ENCODE results near the gene PARD6A. TPM values are rescaled to one million over a fixed set of nuclear protein-coding genes. Genes with fewer than 3 reads are reported as not detected.

PARD6A gene
- total RNA-seq, 1 experiment from 2014 or later: 5.6 TPM

GRCh38 chr16:67664871-67665270, 4.1 kb downstream of the PARD6A start:
- RAD21 ChIA-PET (ENCODE audit: low non-redundant PET in 1 of 2, low total read pairs in 2 of 2, uncharacterized antibody in 2 of 2, unreplicated experiment in 2 of 2): no interaction called here
- H3K9me3 ChIP-seq (ENCODE audit: control insufficient read depth in 1 of 2, insufficient read depth in 1 of 2, low read depth in 1 of 2, low read length in 2 of 2): no peaks in the 10 kb centered on the region
- no peak overlapping the region for H3K4me3 ChIP-seq (replicated peaks in 1 of 2; ENCODE audit: low read depth in 1 of 2, low read length in 2 of 2)
- no peak overlapping the region for H3K4me2 ChIP-seq (ENCODE audit: low read length)
- no peak for TF ChIP-seq SRF (IDR thresholded peaks at IDR 0.05; ENCODE audit: low read depth)
- TF ChIP-seq JUND (IDR thresholded peaks at IDR 0.05): no peak
- TF ChIP-seq, protein P1, sequence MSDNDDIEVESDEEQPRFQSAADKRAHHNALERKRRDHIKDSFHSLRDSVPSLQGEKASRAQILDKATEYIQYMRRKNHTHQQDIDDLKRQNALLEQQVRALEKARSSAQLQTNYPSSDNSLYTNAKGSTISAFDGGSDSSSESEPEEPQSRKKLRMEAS (IDR thresholded peaks at IDR 0.05): no peak
- TF ChIP-seq ELF1 (IDR thresholded peaks at IDR 0.05; ENCODE audit: borderline replicate concordance, low read depth): no peak
- no peak for TF ChIP-seq EZH2phosphoT487 (IDR thresholded peaks at IDR 0.05; ENCODE audit: borderline replicate concordance)
- peaks cover 5% of the 10 kb centered on the region; the same call in 1 of the 2 replicates for H3K79me2 ChIP-seq (ENCODE audit: insufficient read depth, low read length)
- no peak for ATAC-seq
- CTCF ChIA-PET: no interaction called here
- no peaks in the 10 kb centered on the region for H3K9me2 ChIP-seq (ENCODE audit: insufficient read depth)
- H2AFZ ChIP-seq (ENCODE audit: low read depth, low read length, poor library complexity, severe bottlenecking): no peak overlapping the region
- H3K9ac ChIP-seq (ENCODE audit: low read length): no peak overlapping the region
- intact Hi-C loops (cut with micrococcal nuclease): loop anchor here (10.0 kb wide), 1 partner anchor 710 kb away; no protein-coding TSS in a partner anchor
- no peak overlapping the region for H3K27ac ChIP-seq (ENCODE audit: low read depth, low read length)
- DNase-seq (ENCODE audit: low read depth, low spot score): no peak
- no peaks in the 10 kb centered on the region for H3K27me3 ChIP-seq (ENCODE audit: insufficient read depth, low read length)
- no peaks in the 10 kb centered on the region for H3K36me3 ChIP-seq (ENCODE audit: control insufficient read depth in 1 of 2, insufficient read depth in 2 of 2, low read length in 2 of 2)
- BruUV-seq (replicated peaks): no TSS peak
- POLR2A ChIA-PET: no interaction called here
- no peaks in the 10 kb centered on the region for H4K20me1 ChIP-seq (ENCODE audit: insufficient read depth)
- H3K4me1 ChIP-seq (ENCODE audit: control insufficient read depth in 1 of 2, insufficient read depth in 2 of 2, low read length in 2 of 2): peaks cover 9 to 48% of the 10 kb centered on the region in 2 experiments; a peak in 3 of 4 replicates

- RAD21 ChIA-PET (ENCODE audit: low non-redundant PET in 1 of 2, low total read pairs in 2 of 2, uncharacterized antibody in 2 of 2, unreplicated experiment in 2 of 2): no interaction called here
- ATAC-seq: no peak
- CTCF ChIA-PET: interaction anchor here (1.3 kb wide), 1 partner anchor 119 kb away, joined by 7 read pairs; no protein-coding TSS in a partner anchor
- TF ChIP-seq ELF1 (IDR thresholded peaks at IDR 0.05; ENCODE audit: borderline replicate concordance, low read depth) (no peak), SIN3A (IDR thresholded peaks at IDR 0.05; ENCODE audit: low read depth) (no peak), SRF (IDR thresholded peaks at IDR 0.05; ENCODE audit: low read depth) (no peak), EZH2phosphoT487 (IDR thresholded peaks at IDR 0.05; ENCODE audit: borderline replicate concordance) (no peak), EGR1 (IDR thresholded peaks at IDR 0.05; ENCODE audit: low read depth) (no peak), FOSL1 (IDR thresholded peaks at IDR 0.05; ENCODE audit: low read depth) (no peak), REST (IDR thresholded peaks at IDR 0.05; ENCODE audit: low read depth) (no peak), TCF7L2 (IDR thresholded peaks at IDR 0.05; ENCODE audit: borderline replicate concordance, extremely low read depth, insufficient read depth, insufficient read length) (no peak), POLR2AphosphoS5 (IDR thresholded peaks at IDR 0.05; ENCODE audit: low read depth, low read length) (no peak)
- TF ChIP-seq, protein P2, sequence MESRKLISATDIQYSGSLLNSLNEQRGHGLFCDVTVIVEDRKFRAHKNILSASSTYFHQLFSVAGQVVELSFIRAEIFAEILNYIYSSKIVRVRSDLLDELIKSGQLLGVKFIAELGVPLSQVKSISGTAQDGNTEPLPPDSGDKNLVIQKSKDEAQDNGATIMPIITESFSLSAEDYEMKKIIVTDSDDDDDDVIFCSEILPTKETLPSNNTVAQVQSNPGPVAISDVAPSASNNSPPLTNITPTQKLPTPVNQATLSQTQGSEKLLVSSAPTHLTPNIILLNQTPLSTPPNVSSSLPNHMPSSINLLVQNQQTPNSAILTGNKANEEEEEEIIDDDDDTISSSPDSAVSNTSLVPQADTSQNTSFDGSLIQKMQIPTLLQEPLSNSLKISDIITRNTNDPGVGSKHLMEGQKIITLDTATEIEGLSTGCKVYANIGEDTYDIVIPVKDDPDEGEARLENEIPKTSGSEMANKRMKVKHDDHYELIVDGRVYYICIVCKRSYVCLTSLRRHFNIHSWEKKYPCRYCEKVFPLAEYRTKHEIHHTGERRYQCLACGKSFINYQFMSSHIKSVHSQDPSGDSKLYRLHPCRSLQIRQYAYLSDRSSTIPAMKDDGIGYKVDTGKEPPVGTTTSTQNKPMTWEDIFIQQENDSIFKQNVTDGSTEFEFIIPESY (IDR thresholded peaks at IDR 0.05; ENCODE audit: extremely low read depth, insufficient replicate concordance, low read length): no peak
These were observed 4.8 kb downstream of the PARD6A start for GRCh38 chr16:67665598-67665997.

More at GRCh38 chr16:67665598-67665997, 4.8 kb downstream of the PARD6A start:
- Histone ChIP-seq H2AFZ (ENCODE audit: low read depth, low read length, poor library complexity, severe bottlenecking) (no peak overlapping the region), H3K36me3 (ENCODE audit: control insufficient read depth in 1 of 2, insufficient read depth in 2 of 2, low read length in 2 of 2) (no peaks in the 10 kb centered on the region), H3K27ac (ENCODE audit: low read depth, low read length) (peak overlapping the region; percentile 50; the same call in 1 of the 2 replicates), H3K9me3 (ENCODE audit: control insufficient read depth in 1 of 2, insufficient read depth in 1 of 2, low read depth in 1 of 2, low read length in 2 of 2) (no peaks in the 10 kb centered on the region), H3K79me2 (ENCODE audit: insufficient read depth, low read length) (peaks cover 5% of the 10 kb centered on the region; the same call in 1 of the 2 replicates), H4K20me1 (ENCODE audit: insufficient read depth) (no peaks in the 10 kb centered on the region), H3K4me2 (ENCODE audit: low read length) (peak overlapping the region; percentile 98), H3K4me1 (ENCODE audit: control insufficient read depth in 1 of 2, insufficient read depth in 2 of 2, low read length in 2 of 2) (peaks cover 9 to 44% of the 10 kb centered on the region in 2 experiments; a peak in 3 of 4 replicates), H3K9ac (ENCODE audit: low read length) (peak overlapping the region; percentile 78), H3K4me3 (replicated peaks in 1 of 2; ENCODE audit: low read depth in 1 of 2, low read length in 2 of 2) (peak overlapping the region; percentile 63 to 71), H3K9me2 (ENCODE audit: insufficient read depth) (no peaks in the 10 kb centered on the region), H3K27me3 (ENCODE audit: insufficient read depth, low read length) (no peaks in the 10 kb centered on the region)
- intact Hi-C loops (cut with micrococcal nuclease): loop anchor here (10.0 kb wide), 1 partner anchor 711 kb away; no protein-coding TSS in a partner anchor
- BruUV-seq (replicated peaks): TSS peak; percentile 49
- no peak for DNase-seq (ENCODE audit: low read depth, low spot score)
- POLR2A ChIA-PET: no interaction called here

Measured in HCT116 (cell line).